ENCODE data around the gene CD8A. TPM values are rescaled to one million over a fixed set of nuclear protein-coding genes. Genes with fewer than 3 reads are reported as not detected.

The CD8A gene
- total and polyA plus RNA-seq, 2 of the 8 experiments (the other 6 are each of a cell fraction or from before 2014, with no cell fraction given), result 0.14 to 0.39 TPM

DNA sequence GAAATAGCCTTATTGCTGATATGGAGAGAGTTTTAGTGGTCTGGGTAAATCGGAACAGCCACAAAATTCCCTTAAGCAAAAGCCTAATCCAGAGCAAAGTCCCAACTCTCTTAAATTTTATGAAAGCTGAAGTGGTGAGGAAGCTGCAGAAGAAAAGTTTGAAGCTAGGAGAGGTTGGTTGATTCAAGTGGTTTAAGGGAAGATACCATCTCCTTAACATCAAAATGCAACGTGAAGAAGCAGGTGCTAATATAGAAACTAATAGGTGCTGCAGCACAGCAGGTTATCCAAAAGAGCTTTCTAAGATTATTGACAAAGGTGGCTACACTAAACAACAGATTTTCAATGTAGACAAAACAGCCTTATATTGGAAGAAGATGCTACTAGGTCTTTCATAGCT lies 28.2 kb upstream of the CD8A start:
- H2BK12ac ChIP-seq (ENCODE audit: low read depth, low read length), result no peak overlapping the region
- no peak overlapping the region for H2BK120ac ChIP-seq (replicated peaks; ENCODE audit: low read depth, low read length)
- no peak overlapping the region for H2BK20ac ChIP-seq (ENCODE audit: low read length)
- peaks cover 0 to 3% (median 0%) of the 10 kb centered on the region in 4 experiments; a peak in 1 of 7 replicates for H3K4me1 ChIP-seq (replicated peaks in 1 of 4; ENCODE audit: control insufficient read depth in 3 of 4, insufficient read depth in 4 of 4, low read length in 3 of 4)
- FAIRE-seq (no peak), DNase-seq (ENCODE audit: low read depth in 1 of 2, low spot score in 2 of 2) (no peak)
- 89% methylated on average over 2 of the region's 2 CpGs; no CpG with 5 or more reads in 1 of the 2 experiments for WGBS, 2 experiments (ENCODE audit: extremely low coverage in 1 of 2, insufficient coverage in 1 of 2, insufficient read length in 1 of 2, insufficient replicate concordance in 2 of 2, low coverage in 1 of 2, low lambda C conversion rate in 2 of 2, missing lambda C conversion rate in 1 of 2)
- no peak overlapping the region for H4K8ac ChIP-seq (ENCODE audit: extremely low read depth, insufficient read depth, low read length)
- no peaks in the 10 kb centered on the region for H3K79me2 ChIP-seq (ENCODE audit: control insufficient read depth in 1 of 2, insufficient read depth in 2 of 2, low read length in 2 of 2)
- no peaks in the 10 kb centered on the region; the same call in 1 of the 2 replicates for H3K23me2 ChIP-seq (ENCODE audit: low read depth, low read length)
- no peak overlapping the region for H2AK5ac ChIP-seq (ENCODE audit: low read depth, low read length)
- no peak overlapping the region for H4K91ac ChIP-seq (replicated peaks; ENCODE audit: insufficient read length, low read length)
- H4K20me1 ChIP-seq (replicated peaks in 1 of 2; ENCODE audit: control insufficient read depth in 1 of 2, insufficient read depth in 2 of 2, low read length in 2 of 2), result no peaks in the 10 kb centered on the region
- H3K4me3 ChIP-seq (ENCODE audit: extremely low read depth in 1 of 4, insufficient read depth in 2 of 4, low read depth in 3 of 4, low read length in 4 of 4), result no peak overlapping the region
- ChIA-PET CTCF (ENCODE audit: partially characterized antibody) (interaction anchor here (1.2 kb wide), 1 partner anchor 11 kb away, joined by 3 read pairs; no protein-coding TSS in a partner anchor), POLR2A (ENCODE audit: partially characterized antibody) (interaction anchor here (0.7 kb wide), 1 partner anchor 13 kb away, joined by 3 read pairs; no protein-coding TSS in a partner anchor)
- no peak overlapping the region for H3K4ac ChIP-seq (replicated peaks; ENCODE audit: insufficient read length, low read depth, low read length)
- H3K18ac ChIP-seq (ENCODE audit: extremely low read depth, low read length), result no peak overlapping the region
- no peak for TF ChIP-seq SIRT6 (IDR thresholded peaks at IDR 0.05; ENCODE audit: low read length)
- TF ChIP-seq EP300 (IDR thresholded peaks at IDR 0.05; ENCODE audit: borderline replicate concordance in 1 of 2, low read depth in 2 of 2, low read length in 2 of 2), result no peak
- no peak for TF ChIP-seq POLR2AphosphoS5 (IDR thresholded peaks at IDR 0.05; ENCODE audit: low read depth, low read length)
- TF ChIP-seq ASH2L (IDR thresholded peaks at IDR 0.05; ENCODE audit: low read length), result no peak
- no peak for TF ChIP-seq TAF1 (IDR thresholded peaks at IDR 0.05; ENCODE audit: low read depth, low read length)
- no peak overlapping the region for H3K14ac ChIP-seq (ENCODE audit: insufficient read length)
- no peak overlapping the region for H3K4me2 ChIP-seq (ENCODE audit: insufficient read depth in 1 of 2, low read depth in 2 of 2, low read length in 2 of 2)
- no peaks in the 10 kb centered on the region for H3K36me3 ChIP-seq (ENCODE audit: control insufficient read depth in 2 of 4, insufficient read depth in 4 of 4, low read length in 3 of 4)
- no peaks in the 10 kb centered on the region for H3K9me3 ChIP-seq (ENCODE audit: insufficient read depth in 2 of 2, low read depth in 1 of 2, low read length in 1 of 2)
- H3K9ac ChIP-seq (replicated peaks in 1 of 4; ENCODE audit: extremely low read depth in 1 of 4, low read depth in 3 of 4, low read length in 3 of 4), result no peak overlapping the region
- H4K5ac ChIP-seq (ENCODE audit: insufficient read length, low read depth, low read length), result no peak overlapping the region
- no peak overlapping the region for H3K23ac ChIP-seq (ENCODE audit: insufficient read length)
- H3K27ac ChIP-seq (ENCODE audit: low read depth, low read length), result no peak overlapping the region
- no peak overlapping the region for H2BK15ac ChIP-seq (ENCODE audit: low read length)
- H3K27me3 ChIP-seq (replicated peaks in 1 of 4; ENCODE audit: control insufficient read depth in 3 of 4, extremely low read depth in 1 of 4, insufficient read depth in 3 of 4, low read length in 3 of 4), result no peaks in the 10 kb centered on the region
- no peak overlapping the region for H2BK5ac ChIP-seq (ENCODE audit: low read depth, low read length)
- H3K79me1 ChIP-seq (ENCODE audit: low read depth, low read length), result no peaks in the 10 kb centered on the region
- H2AFZ ChIP-seq (ENCODE audit: low read length), result no peak overlapping the region
- H3K56ac ChIP-seq (replicated peaks; ENCODE audit: insufficient read length, low read depth, low read length), result no peak overlapping the region
